GM12801 (cell line): ENCODE measurements around the gene CGN.

Experiments
- TF ChIP-seq, protein P1 (sequence below): IDR thresholded peaks from one replicate; pipeline ENCODE4 v1.5.1; 2011; ENCODE audit warnings: control low read depth; ENCODE audit not compliant: insufficient read length; ENCODE audit errors: extremely low read depth

The CGN gene

DNA sequence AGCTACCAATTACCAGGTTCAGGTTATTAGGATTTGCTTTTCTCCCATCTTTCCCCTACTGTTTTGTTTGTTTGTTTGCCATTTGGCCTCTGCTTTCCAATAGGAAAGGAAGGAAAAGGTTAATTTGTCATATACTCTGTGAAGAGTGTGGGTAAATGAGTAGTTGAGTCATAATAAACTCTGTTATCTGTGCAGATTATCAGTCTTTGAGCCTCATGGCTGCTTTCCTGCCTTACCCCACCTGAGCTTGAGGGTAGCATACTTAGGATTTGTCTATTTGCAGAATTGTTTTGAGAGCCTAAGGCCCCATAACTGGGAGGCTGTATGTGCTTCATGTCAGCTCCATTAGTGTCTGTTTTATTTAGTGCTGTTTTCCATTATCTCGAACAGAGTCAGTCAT, 67.8 kb downstream of the CGN start:
- TF ChIP-seq, protein P1, sequence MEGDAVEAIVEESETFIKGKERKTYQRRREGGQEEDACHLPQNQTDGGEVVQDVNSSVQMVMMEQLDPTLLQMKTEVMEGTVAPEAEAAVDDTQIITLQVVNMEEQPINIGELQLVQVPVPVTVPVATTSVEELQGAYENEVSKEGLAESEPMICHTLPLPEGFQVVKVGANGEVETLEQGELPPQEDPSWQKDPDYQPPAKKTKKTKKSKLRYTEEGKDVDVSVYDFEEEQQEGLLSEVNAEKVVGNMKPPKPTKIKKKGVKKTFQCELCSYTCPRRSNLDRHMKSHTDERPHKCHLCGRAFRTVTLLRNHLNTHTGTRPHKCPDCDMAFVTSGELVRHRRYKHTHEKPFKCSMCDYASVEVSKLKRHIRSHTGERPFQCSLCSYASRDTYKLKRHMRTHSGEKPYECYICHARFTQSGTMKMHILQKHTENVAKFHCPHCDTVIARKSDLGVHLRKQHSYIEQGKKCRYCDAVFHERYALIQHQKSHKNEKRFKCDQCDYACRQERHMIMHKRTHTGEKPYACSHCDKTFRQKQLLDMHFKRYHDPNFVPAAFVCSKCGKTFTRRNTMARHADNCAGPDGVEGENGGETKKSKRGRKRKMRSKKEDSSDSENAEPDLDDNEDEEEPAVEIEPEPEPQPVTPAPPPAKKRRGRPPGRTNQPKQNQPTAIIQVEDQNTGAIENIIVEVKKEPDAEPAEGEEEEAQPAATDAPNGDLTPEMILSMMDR, result no peak

DNA sequence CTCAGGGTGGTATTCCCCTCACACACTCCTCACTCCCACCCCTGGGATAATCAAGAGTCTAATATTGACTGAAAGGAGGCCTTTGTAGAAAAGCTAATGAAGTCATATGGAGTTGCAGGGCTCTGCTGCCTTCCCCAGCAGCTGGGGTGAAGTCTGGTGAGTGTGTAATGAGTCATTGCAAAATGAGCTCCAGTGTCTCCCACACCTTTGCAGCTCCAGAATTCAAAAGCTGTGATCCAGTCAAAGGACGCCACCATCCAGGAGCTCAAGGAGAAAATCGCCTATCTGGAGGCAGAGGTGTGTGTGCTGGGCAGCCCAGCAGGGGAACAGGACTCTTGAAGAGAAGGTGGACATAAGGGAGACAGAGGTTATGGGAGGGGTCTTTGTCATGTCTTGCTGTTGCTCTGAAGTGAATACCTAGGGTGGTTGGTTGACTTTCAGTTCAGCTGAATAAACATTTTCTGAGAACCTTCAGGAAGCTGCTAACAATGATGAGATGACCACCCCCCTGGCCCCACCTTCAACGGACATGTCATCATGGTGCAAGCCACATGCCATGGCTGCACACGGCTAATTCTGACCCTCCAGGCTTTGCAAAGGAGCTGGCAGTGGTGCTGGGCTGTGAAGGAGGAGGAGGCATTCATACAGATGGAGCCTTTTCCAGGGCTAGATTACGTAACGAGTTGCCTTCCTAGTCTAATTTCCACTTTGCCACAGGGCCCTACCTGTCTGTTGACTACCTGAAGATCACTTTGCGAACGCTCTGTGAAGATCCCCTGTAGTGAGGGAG, 68.4 kb downstream of the CGN start:
- TF ChIP-seq, protein P1, result no peak

DNA sequence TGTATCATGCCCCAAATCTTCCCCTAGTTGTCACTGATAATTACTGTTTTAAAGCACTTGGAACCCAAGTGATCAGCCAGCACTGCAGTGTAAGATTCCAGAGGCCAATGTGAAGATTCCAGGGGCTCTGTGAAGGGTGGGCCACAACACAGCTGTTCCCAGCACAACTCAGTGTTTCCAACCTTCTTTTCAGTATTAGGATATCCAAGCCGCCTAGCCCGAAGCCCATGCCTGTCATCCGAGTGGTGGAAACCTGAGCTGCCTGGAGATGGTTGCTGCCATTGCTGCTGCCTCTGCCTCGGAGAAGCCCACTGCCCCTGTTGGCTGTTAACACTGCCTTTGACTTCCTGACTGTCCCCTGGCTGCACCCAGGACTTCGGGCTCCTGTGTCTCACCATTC, 70.3 kb downstream of the CGN start:
- TF ChIP-seq, protein P1, result no peak

DNA sequence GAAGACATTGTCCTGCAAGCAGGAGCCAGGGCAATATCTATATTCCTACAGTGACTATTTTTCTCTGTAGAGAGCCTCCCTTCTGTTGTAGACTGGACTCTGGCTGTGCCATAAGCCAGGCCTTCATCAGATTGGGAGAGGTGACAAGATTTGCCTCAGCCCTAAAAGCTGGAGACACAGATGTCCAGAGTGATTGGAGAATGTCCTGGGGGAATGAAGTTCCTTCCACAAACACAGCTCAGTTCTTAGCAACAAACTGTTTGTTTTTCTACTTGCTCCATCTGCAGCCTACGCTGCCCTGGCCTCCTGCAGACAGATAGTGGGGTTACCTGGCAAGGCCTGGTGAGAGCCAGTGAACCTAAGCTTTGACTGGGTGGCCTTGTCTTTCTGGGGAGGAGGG, 70.7 kb downstream of the CGN start:
- TF ChIP-seq, protein P1, result no peak

DNA sequence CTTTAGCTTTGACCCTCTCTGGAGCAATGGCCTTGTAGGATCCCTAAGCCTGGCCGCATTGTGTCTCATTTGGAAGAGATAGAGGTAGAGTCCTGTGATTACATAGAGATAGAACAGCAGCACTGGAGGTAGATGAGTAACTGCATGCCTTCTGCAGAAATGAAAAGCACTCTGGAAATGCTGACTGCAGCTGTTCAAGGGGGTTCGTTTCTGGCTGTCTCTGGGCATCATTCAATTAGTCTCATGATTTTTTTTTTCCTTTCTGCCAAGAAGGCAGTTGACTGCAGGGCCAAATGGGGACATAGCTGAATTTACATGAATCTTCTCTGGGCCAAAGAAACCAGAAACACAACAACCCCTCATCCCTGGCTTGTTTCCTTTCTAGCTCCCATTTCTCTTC, 72.6 kb downstream of the CGN start:
- TF ChIP-seq, protein P1, result no peak

DNA sequence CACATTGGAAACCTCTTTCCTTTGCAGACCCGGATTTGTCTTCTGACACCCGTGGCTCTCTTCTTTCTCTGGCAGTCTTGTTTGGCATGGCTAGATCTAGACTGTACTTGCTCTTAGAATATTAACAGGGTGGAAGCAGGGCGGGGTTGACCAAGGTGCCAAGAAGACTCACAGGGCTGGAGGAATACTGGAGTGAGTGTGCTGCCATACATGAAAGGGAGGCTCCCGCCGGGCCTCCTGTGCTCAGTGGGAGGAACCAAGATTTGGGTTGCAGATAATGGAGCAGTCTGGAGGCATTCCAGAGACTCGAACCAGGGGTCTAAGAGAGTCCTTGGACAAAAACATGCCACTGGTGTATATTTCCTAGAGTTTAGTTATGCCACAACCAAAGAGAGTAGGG, 73.1 kb downstream of the CGN start:
- TF ChIP-seq, protein P1, result no peak

DNA sequence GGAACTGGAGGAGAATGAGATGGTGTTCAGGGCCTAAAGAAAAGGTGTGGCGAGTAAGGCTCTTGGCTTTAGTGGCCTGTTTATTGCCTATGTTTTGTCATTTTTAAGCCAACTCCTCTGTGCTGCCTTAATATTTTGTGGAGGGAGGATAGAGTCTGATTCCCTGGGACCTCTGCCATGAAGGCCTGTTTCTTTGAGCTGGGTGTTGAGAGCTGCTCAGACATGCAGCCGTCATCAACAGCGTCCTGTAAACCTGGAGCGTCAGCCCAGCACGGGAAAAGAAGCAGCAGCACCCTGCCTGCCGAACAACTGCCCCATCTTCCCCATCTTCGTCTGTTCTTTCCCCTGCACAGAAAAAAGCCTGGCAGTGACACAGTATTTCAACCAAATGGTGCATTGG, 73.6 kb downstream of the CGN start:
- TF ChIP-seq, protein P1, result no peak
